Natural killer cell treated with Interleukin-12 subunit alpha and Interleukin-12 subunit beta and Interleukin-15 and Interleukin-18, amount 100 ng/mL, for 72 hours (primary cell): ENCODE results near the gene CAPN1. TPM values are rescaled to one million over a fixed set of nuclear protein-coding genes. Genes with fewer than 3 reads are reported as not detected.

Experiments
- ATAC-seq, 2 donors: fragments of 150-1000 bp; cut with Tn5 transposase in 1 of 2; sonication (Bioruptor Pico), chemical (Tn5 transposase) in 1 of 2; 2 replicates each; pipeline ENCODE4 v1.10.0; 2021
- DNase-seq: peaks from one replicate; pipeline ENCODE4 v3.0.0; 2022; ENCODE audit warnings: low spot score
- H3K27ac Mint-ChIP-seq, 2 donors: 1 replicate in 1 of 2; 2 replicates in 1 of 2; pipeline ENCODE4 v1.8.0; 2022; ENCODE audit warnings: mixed read lengths in 2 of 2, mild to moderate bottlenecking in 1 of 2, moderate library complexity in 1 of 2
- H3K27me3 Mint-ChIP-seq, 2 donors: 1 replicate in 1 of 2; 2 replicates in 1 of 2; pipeline ENCODE4 v1.8.0; 2022; ENCODE audit warnings: mixed read lengths in 2 of 2
- H3K36me3 Mint-ChIP-seq: one replicate; pipeline ENCODE4 v1.8.0; 2022; ENCODE audit warnings: mixed read lengths
- H3K4me1 Mint-ChIP-seq, 2 donors: 1 replicate in 1 of 2; 2 replicates in 1 of 2; pipeline ENCODE4 v1.8.0; 2022; ENCODE audit warnings: low read depth in 2 of 2, mixed read lengths in 2 of 2, mild to moderate bottlenecking in 1 of 2
- H3K4me3 Mint-ChIP-seq: one replicate; pipeline ENCODE4 v1.8.0; 2022; ENCODE audit warnings: mixed read lengths
- H3K9me3 Mint-ChIP-seq: 2 replicates; pipeline ENCODE4 v1.8.0; 2022; ENCODE audit warnings: mixed read lengths
- total RNA-seq, 2 donors: library from RNA; stranded (reverse); gene quantifications; one replicate each; pipeline ENCODE4 v1.2.3, GENCODE V29; 2022

The CAPN1 gene
- total RNA-seq, 2 donors from 2014 or later, result 141 to 146 TPM

- peaks cover 14% of the 10 kb centered on the region for H3K36me3 Mint-ChIP-seq
- no peaks in the 10 kb centered on the region for H3K27me3 Mint-ChIP-seq
- H3K4me1 Mint-ChIP-seq, result peaks cover 0 to 25% of the 10 kb centered on the region in 2 donors
- ATAC-seq (no peak), DNase-seq (no peak)
- H3K27ac Mint-ChIP-seq, result no peak overlapping the region
- H3K9me3 Mint-ChIP-seq, result no peaks in the 10 kb centered on the region
- H3K4me3 Mint-ChIP-seq, result no peak overlapping the region
Observed at GRCh38 chr11:65188486-65188885, 6.8 kb downstream of the CAPN1 start.

- H3K4me3 Mint-ChIP-seq, result no peak overlapping the region
- H3K27me3 Mint-ChIP-seq, result no peaks in the 10 kb centered on the region
- no peak overlapping the region for H3K27ac Mint-ChIP-seq
- peaks cover 15% of the 10 kb centered on the region for H3K36me3 Mint-ChIP-seq
- DNase-seq (no peak), ATAC-seq (no peak)
- H3K4me1 Mint-ChIP-seq, result peaks cover under 1 to 22% of the 10 kb centered on the region in 2 donors
- no peaks in the 10 kb centered on the region for H3K9me3 Mint-ChIP-seq
Observed at GRCh38 chr11:65189191-65189590, 7.5 kb downstream of the CAPN1 start.

GRCh38 chr11:65194564-65194963 is 12.8 kb downstream of the CAPN1 start:
- DNase-seq, result no peak
- Mint-ChIP-seq H3K27ac (no peak overlapping the region), H3K4me1 (peaks cover 6 to 17% of the 10 kb centered on the region in 2 donors), H3K4me3 (no peak overlapping the region), H3K27me3 (no peaks in the 10 kb centered on the region), H3K36me3 (peaks cover 22% of the 10 kb centered on the region), H3K9me3 (no peaks in the 10 kb centered on the region)
- ATAC-seq, result no peak

GRCh38 chr11:65204143-65204542 is 22.4 kb downstream of the CAPN1 start:
- Mint-ChIP-seq H3K4me1 (peaks cover 9 to 10% of the 10 kb centered on the region in 2 donors), H3K36me3 (peaks cover 11% of the 10 kb centered on the region), H3K9me3 (no peaks in the 10 kb centered on the region), H3K27ac (no peak overlapping the region), H3K27me3 (no peaks in the 10 kb centered on the region), H3K4me3 (no peak overlapping the region)
- ATAC-seq (no peak), DNase-seq (no peak)

GRCh38 chr11:65204646-65205601 is 23.2 kb downstream of the CAPN1 start:
- ATAC-seq, result peak; percentile 59 to 63
- Mint-ChIP-seq H3K4me3 (no peak overlapping the region), H3K27me3 (no peaks in the 10 kb centered on the region), H3K4me1 (peaks cover 11 to 12% of the 10 kb centered on the region in 2 donors), H3K9me3 (no peaks in the 10 kb centered on the region), H3K36me3 (peaks cover 6% of the 10 kb centered on the region), H3K27ac (no peak overlapping the region)
- DNase-seq, result no peak

- Mint-ChIP-seq H3K4me3 (no peak overlapping the region), H3K27ac (no peak overlapping the region)
Observed at GRCh38 chr11:65205602-65205967, 23.9 kb downstream of the CAPN1 start.

GRCh38 chr11:65206441-65206841 is 24.7 kb downstream of the CAPN1 start:
- Mint-ChIP-seq H3K4me3 (no peak overlapping the region), H3K27me3 (no peaks in the 10 kb centered on the region), H3K27ac (no peak overlapping the region), H3K9me3 (no peaks in the 10 kb centered on the region), H3K4me1 (peaks cover 11 to 12% of the 10 kb centered on the region in 2 donors), H3K36me3 (peaks cover 6% of the 10 kb centered on the region)
- no peak for ATAC-seq
- no peak for DNase-seq

More at GRCh38 chr11:65205602-65205967, 23.9 kb downstream of the CAPN1 start:
- Mint-ChIP-seq H3K9me3 (no peaks in the 10 kb centered on the region), H3K4me1 (peaks cover 11 to 12% of the 10 kb centered on the region in 2 donors), H3K36me3 (peaks cover 6% of the 10 kb centered on the region), H3K27me3 (no peaks in the 10 kb centered on the region)
- no peak for ATAC-seq
- DNase-seq, result no peak

GRCh38 chr11:65206901-65207300 is 25.2 kb downstream of the CAPN1 start:
- no peaks in the 10 kb centered on the region for H3K9me3 Mint-ChIP-seq
- no peak for ATAC-seq
- peaks cover 11 to 12% of the 10 kb centered on the region in 2 donors for H3K4me1 Mint-ChIP-seq
- no peak overlapping the region for H3K4me3 Mint-ChIP-seq
- no peak overlapping the region for H3K27ac Mint-ChIP-seq
- H3K36me3 Mint-ChIP-seq, result peaks cover 6% of the 10 kb centered on the region
- no peak for DNase-seq
- H3K27me3 Mint-ChIP-seq, result no peaks in the 10 kb centered on the region

- Mint-ChIP-seq H3K9me3 (no peaks in the 10 kb centered on the region), H3K36me3 (peaks cover 6% of the 10 kb centered on the region), H3K27ac (no peak overlapping the region), H3K4me3 (no peak overlapping the region), H3K4me1 (peaks cover 16 to 17% of the 10 kb centered on the region in 2 donors), H3K27me3 (no peaks in the 10 kb centered on the region)
- no peak for ATAC-seq
- DNase-seq, result no peak
Observed at GRCh38 chr11:65207918-65208784, 26.4 kb downstream of the CAPN1 start.

- DNase-seq, result no peak
- Mint-ChIP-seq H3K27me3 (no peaks in the 10 kb centered on the region), H3K9me3 (no peaks in the 10 kb centered on the region), H3K4me1 (peaks cover 22% of the 10 kb centered on the region in 2 donors), H3K4me3 (no peak overlapping the region), H3K36me3 (peaks cover 6% of the 10 kb centered on the region), H3K27ac (no peak overlapping the region)
- no peak for ATAC-seq
Observed at GRCh38 chr11:65208785-65209710, 27.3 kb downstream of the CAPN1 start.

GRCh38 chr11:65209711-65210360 is 28.1 kb downstream of the CAPN1 start:
- Mint-ChIP-seq H3K4me3 (no peak overlapping the region), H3K27ac (no peak overlapping the region), H3K9me3 (no peaks in the 10 kb centered on the region), H3K27me3 (no peaks in the 10 kb centered on the region), H3K4me1 (peaks cover 24 to 26% of the 10 kb centered on the region in 2 donors), H3K36me3 (peaks cover 6% of the 10 kb centered on the region)
- DNase-seq (no peak), ATAC-seq (no peak)

- H3K36me3 Mint-ChIP-seq, result peaks cover 6% of the 10 kb centered on the region
- no peaks in the 10 kb centered on the region for H3K9me3 Mint-ChIP-seq
Observed at GRCh38 chr11:65210361-65210731, 28.6 kb downstream of the CAPN1 start.

GRCh38 chr11:65210748-65211147 is 29.0 kb downstream of the CAPN1 start:
- Mint-ChIP-seq H3K27me3 (peaks cover 5 to 6% of the 10 kb centered on the region in 2 donors), H3K4me1 (peaks cover 30 to 32% of the 10 kb centered on the region in 2 donors), H3K36me3 (peaks cover 6% of the 10 kb centered on the region), H3K27ac (no peak overlapping the region), H3K4me3 (no peak overlapping the region), H3K9me3 (peaks cover 4% of the 10 kb centered on the region)
- no peak for ATAC-seq
- DNase-seq, result no peak

More at GRCh38 chr11:65210361-65210731, 28.6 kb downstream of the CAPN1 start:
- no peak for ATAC-seq
- Mint-ChIP-seq H3K27ac (no peak overlapping the region), H3K4me3 (no peak overlapping the region), H3K4me1 (peaks cover 26 to 28% of the 10 kb centered on the region in 2 donors), H3K27me3 (peaks cover 1 to 2% of the 10 kb centered on the region in 2 donors)
- DNase-seq, result no peak
